Hepatocyte (in vitro differentiated cells): ENCODE data around the gene MIF.

Source experiments
- CTCF ChIP-seq: fragments of 200-600 bp; sonication (generic); IDR thresholded peaks from 2 replicates; pipeline ENCODE4 v1.5.1; 2016; ENCODE audit warnings: antibody characterized with exemption, mild to moderate bottlenecking; ENCODE audit not compliant: poor library complexity
- EZH2 ChIP-seq: fragments of 200-600 bp; sonication (generic); IDR thresholded peaks from 2 replicates; pipeline ENCODE4 v1.6.1; 2016; ENCODE audit warnings: antibody characterized with exemption, mild to moderate bottlenecking, borderline replicate concordance

- no peak for TF ChIP-seq CTCF
- no peak for TF ChIP-seq EZH2
Observed at GRCh38 chr22:23906641-23907040, 12.5 kb downstream of the MIF start.
